ENCODE data around the gene MAGI1.

Gene MAGI1

GRCh38 chr3:65658401-65658800, 380.3 kb downstream of the MAGI1 start:
- no peaks in the 10 kb centered on the region for H3K36me3 ChIP-seq
- H3K9me3 ChIP-seq = no peaks in the 10 kb centered on the region
- no peak overlapping the region for H3K4me3 ChIP-seq
- no peak for TF ChIP-seq CTCF (IDR thresholded peaks at IDR 0.05)
- H3K27ac ChIP-seq = peak overlapping the region in 1 of 2 donors; percentile 30
- H3K4me1 ChIP-seq = peaks cover 0 to 23% (median 8%) of the 10 kb centered on the region in 4 donors
- intact Hi-C loops (cut with DNase I; ENCODE audit: low total_unique reads) = no loop called here
- DNase-seq = no peak
- H3K27me3 ChIP-seq = no peaks in the 10 kb centered on the region

- no peak for DNase-seq
- no peak overlapping the region for H3K4me3 ChIP-seq
- no peak for TF ChIP-seq CTCF (IDR thresholded peaks at IDR 0.05)
- intact Hi-C loops (cut with DNase I; ENCODE audit: low total_unique reads) = no loop called here
- H3K9me3 ChIP-seq = peaks cover 0 to 5% (median 0%) of the 10 kb centered on the region in 3 donors
- no peak overlapping the region for H3K27ac ChIP-seq
- H3K27me3 ChIP-seq = no peaks in the 10 kb centered on the region
- no peaks in the 10 kb centered on the region for H3K36me3 ChIP-seq
- H3K4me1 ChIP-seq = peaks cover 0 to 23% (median 8%) of the 10 kb centered on the region in 4 donors
Measured at GRCh38 chr3:65655061-65655460, 383.7 kb downstream of the MAGI1 start.

DNA sequence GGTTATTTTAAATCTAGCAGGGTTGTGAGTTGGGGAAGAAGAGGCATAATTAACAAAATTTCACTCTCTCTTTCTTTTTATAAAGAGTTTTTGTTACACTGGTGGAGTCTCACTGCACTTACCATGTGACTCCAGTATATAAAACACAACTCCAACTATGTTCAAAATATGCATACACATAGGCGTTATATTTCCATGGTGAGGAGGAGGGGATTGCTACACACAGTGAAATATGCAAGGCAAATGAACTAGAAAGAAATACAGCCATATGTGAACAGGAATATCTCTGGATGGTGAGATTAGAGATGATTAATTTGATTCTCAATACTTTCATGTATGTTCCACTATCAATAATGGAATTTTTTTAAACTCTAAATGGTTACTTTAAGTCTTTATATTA, 385.0 kb downstream of the MAGI1 start:
- Histone ChIP-seq H3K27ac (no peak overlapping the region), H3K4me1 (peaks cover 0 to 13% (median 4%) of the 10 kb centered on the region in 4 donors), H3K9me3 (peaks cover 0 to 7% (median 0%) of the 10 kb centered on the region in 3 donors), H3K36me3 (no peaks in the 10 kb centered on the region), H3K27me3 (no peaks in the 10 kb centered on the region), H3K4me3 (no peak overlapping the region)
- no peak for TF ChIP-seq CTCF (IDR thresholded peaks at IDR 0.05)
- no peak for DNase-seq
- intact Hi-C loops (cut with DNase I; ENCODE audit: low total_unique reads) = no loop called here

DNA sequence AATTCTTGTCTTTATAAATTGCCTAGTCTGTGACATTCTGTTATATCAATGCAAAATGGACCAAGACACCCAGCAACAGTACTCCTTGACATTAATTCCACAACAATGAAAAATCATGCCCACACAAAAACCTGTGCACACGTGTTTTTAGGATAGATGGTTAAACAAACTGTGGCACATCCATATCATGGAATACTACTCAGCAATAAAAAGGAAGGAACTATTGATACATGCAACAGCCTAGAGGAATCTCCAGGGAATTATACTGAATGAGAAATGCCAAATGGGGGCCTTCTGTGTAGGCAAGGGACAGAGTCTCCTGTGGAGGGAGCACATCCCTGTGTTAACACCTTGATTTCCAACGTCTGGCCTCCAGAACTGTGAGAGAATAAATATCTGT, 388.5 kb downstream of the MAGI1 start:
- Histone ChIP-seq H3K27me3 (no peaks in the 10 kb centered on the region), H3K4me3 (no peak overlapping the region), H3K36me3 (no peaks in the 10 kb centered on the region), H3K9me3 (peaks cover 0 to 23% (median 11%) of the 10 kb centered on the region in 3 donors), H3K4me1 (peaks cover 0 to 3% (median 0%) of the 10 kb centered on the region in 4 donors), H3K27ac (no peak overlapping the region)
- no peak for TF ChIP-seq CTCF (IDR thresholded peaks at IDR 0.05)
- DNase-seq = no peak
- intact Hi-C loops (cut with DNase I; ENCODE audit: low total_unique reads) = no loop called here

GRCh38 chr3:65647369-65647768, 391.3 kb downstream of the MAGI1 start:
- Histone ChIP-seq H3K27me3 (no peaks in the 10 kb centered on the region), H3K9me3 (peaks cover 0 to 23% (median 11%) of the 10 kb centered on the region in 3 donors), H3K4me1 (peaks cover 0 to 31% (median 8%) of the 10 kb centered on the region in 4 donors), H3K27ac (no peak overlapping the region), H3K4me3 (no peak overlapping the region), H3K36me3 (no peaks in the 10 kb centered on the region)
- intact Hi-C loops (cut with DNase I; ENCODE audit: low total_unique reads) = no loop called here
- no peak for DNase-seq
- TF ChIP-seq CTCF (IDR thresholded peaks at IDR 0.05) = no peak

GRCh38 chr3:65642883-65643282, 395.8 kb downstream of the MAGI1 start:
- no peak for DNase-seq
- no peak for TF ChIP-seq CTCF (IDR thresholded peaks at IDR 0.05)
- no peak overlapping the region for H3K4me3 ChIP-seq
- H3K36me3 ChIP-seq = no peaks in the 10 kb centered on the region
- H3K27me3 ChIP-seq = no peaks in the 10 kb centered on the region
- H3K9me3 ChIP-seq = peaks cover 0 to 18% (median 4%) of the 10 kb centered on the region in 3 donors
- H3K4me1 ChIP-seq = peaks cover 0 to 55% (median 22%) of the 10 kb centered on the region in 4 donors
- intact Hi-C loops (cut with DNase I; ENCODE audit: low total_unique reads) = no loop called here
- H3K27ac ChIP-seq = peak overlapping the region; percentile 36 to 63

Data from tibial artery (tissue), 4 donors.